Lower lobe of right lung (tissue), 2 donors: ENCODE data around the gene RNU6-8. TPM values are rescaled to one million over a fixed set of nuclear protein-coding genes. Genes with fewer than 3 reads are reported as not detected.
A peak's percentile ranks its signal among the peaks of the same experiment; 100 is the strongest.

Experiments
- ATAC-seq, 2 donors: fragments of 200-7000 bp; cut with Tn5 transposase; one replicate each; pipeline ENCODE4 v1.9.1; 2020 to 2022; ENCODE audit warnings: mild to moderate bottlenecking in 2 of 2, moderate library complexity in 2 of 2
- DNase-seq: peaks from one replicate; pipeline ENCODE4 v3.0.0-alpha.2; 2020
- H3K27ac ChIP-seq: fragments of 200-600 bp; one replicate; pipeline ENCODE4 v1.8.0; 2022
- H3K27me3 ChIP-seq: fragments of 200-600 bp; one replicate; pipeline ENCODE4 v1.8.0; 2022; ENCODE audit warnings: low read depth
- H3K36me3 ChIP-seq: fragments of 200-600 bp; one replicate; pipeline ENCODE4 v1.8.0; 2022; ENCODE audit warnings: mild to moderate bottlenecking
- H3K4me1 ChIP-seq: fragments of 200-600 bp; one replicate; pipeline ENCODE4 v1.8.0; 2022
- H3K4me3 ChIP-seq: fragments of 200-600 bp; one replicate; pipeline ENCODE4 v1.8.0; 2022; ENCODE audit warnings: mild to moderate bottlenecking
- H3K9me3 ChIP-seq: fragments of 200-600 bp; one replicate; pipeline ENCODE4 v1.8.0; 2022
- intact Hi-C: fragments of 100-400 bp; cut with DNase I; formaldehyde crosslinking; loops from one replicate; pipeline ENCODE4 v1.11.0; 2022
- long read RNA-seq: library from polyadenylated mRNA; unstranded; transcript quantifications from one replicate; pipeline ENCODE4 v2.0.0, GENCODE V29; 2021
- total RNA-seq: library from RNA; stranded (reverse); fragmentation: NEBNext Ultra II Directional; extraction: Animal tissue kit (Norgen Biotek cat#: 25700); gene quantifications from one replicate; pipeline ENCODE4 v1.2.1, GENCODE V29; 2021
- TF ChIP-seq, protein P1 (sequence below): fragments of 200-600 bp; IDR thresholded peaks from one replicate; pipeline ENCODE4 v1.8.0; 2022; ENCODE audit warnings: antibody characterized with exemption, mild to moderate bottlenecking
- donor health status: DM: no; HTN: yes; CAD: no; lungs with severe emphysema.

RNU6-8 gene
- total RNA-seq = not detected
- long read RNA-seq = 0 reads

DNA sequence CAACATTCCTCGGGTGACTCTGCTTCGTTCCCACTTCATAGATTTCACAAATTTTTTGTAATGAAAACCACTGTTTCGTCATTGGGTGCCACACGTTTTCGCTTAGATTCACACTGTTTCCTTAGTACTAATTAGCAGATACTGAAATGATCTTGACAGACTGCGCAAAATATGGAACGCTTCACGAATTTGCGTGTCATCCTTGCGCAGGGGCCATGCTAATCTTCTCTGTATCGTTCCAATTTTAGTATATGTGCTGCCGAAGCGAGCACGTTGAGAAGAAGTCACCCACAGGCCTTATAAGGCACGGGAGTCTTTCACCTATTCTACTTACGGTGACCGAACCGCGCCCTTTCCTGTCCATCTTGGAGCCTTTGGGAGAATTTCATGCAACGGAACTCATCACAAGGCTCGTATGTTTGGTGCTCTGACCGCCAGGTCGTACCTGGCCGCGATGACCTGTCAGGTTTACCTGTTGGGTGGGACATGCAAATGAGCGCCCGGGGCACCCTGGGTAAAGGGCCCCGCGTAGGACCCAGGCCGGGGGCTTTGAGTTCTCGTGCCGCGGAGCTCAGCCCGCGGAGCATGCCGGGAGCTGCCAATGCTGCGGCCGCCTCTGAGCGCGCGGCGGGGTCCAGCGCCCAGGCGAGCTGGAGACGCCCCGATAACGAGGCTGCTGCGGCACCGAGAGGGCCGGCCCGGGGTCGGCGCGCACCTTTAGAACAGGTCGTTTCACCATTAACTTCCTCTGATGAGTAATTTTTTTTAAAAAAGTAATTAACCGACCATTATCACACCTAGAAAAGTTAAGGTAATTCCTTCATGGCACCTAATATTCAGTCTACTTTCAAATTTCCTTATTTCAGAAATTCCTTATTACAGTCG, at the start of gene RNU6-8:
Gene RNU6-8, minus strand, starts transcription at position 272 of the 885 bp plus-strand sequence.
- peak; percentile 91 for DNase-seq
- intact Hi-C loops = no loop called here
- peak within 1 kb of the TSS; percentile 77 for H3K4me3 ChIP-seq

DNA sequence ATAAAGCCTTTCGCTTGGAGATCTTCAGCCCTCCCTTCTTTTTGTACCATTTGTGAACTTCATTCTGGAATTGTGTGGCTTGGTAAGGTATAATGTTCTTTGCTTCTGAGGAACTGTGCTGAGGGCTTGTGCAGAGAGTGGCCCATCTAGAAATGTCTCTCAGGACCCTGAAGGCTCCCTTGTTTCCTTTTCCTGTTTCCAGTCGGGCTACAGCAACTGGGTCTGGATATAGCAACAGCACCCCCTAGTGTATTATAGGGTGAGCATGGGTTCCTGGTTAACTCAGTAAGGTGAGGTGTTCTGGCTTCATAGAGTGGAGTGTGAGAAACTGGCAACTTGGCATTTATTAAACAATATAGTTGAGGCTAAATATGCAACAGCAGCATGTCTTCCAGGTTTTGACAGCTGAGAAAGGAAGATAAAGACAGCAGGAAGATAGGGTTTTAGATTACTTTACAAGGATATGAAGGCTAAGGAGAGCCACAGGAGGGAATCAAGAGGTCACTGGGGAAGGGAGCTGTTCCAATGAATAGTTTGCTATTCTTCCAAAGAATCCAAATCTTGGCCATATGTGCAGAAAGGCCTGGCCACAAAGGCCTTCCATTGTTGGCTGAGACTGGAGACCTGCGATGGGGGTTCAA, 49.1 kb upstream of the RNU6-8 start:
- intact Hi-C loops = loop anchor here (5.0 to 10.0 kb wide), 4 partner anchors 180 to 737 kb away; no protein-coding TSS in a partner anchor

More for the DNA sequence above, at the start of gene RNU6-8:
- H3K36me3 ChIP-seq = no peaks in the 10 kb centered on the region
- TF ChIP-seq, protein P1, sequence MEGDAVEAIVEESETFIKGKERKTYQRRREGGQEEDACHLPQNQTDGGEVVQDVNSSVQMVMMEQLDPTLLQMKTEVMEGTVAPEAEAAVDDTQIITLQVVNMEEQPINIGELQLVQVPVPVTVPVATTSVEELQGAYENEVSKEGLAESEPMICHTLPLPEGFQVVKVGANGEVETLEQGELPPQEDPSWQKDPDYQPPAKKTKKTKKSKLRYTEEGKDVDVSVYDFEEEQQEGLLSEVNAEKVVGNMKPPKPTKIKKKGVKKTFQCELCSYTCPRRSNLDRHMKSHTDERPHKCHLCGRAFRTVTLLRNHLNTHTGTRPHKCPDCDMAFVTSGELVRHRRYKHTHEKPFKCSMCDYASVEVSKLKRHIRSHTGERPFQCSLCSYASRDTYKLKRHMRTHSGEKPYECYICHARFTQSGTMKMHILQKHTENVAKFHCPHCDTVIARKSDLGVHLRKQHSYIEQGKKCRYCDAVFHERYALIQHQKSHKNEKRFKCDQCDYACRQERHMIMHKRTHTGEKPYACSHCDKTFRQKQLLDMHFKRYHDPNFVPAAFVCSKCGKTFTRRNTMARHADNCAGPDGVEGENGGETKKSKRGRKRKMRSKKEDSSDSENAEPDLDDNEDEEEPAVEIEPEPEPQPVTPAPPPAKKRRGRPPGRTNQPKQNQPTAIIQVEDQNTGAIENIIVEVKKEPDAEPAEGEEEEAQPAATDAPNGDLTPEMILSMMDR = no peak
- peaks cover 19% of the 10 kb centered on the region for H3K4me1 ChIP-seq
- H3K27me3 ChIP-seq = no peaks in the 10 kb centered on the region
- peak within 1 kb of the TSS; percentile 95 for H3K27ac ChIP-seq
- H3K9me3 ChIP-seq = no peaks in the 10 kb centered on the region
- ATAC-seq = peak; percentile 95 to 96

DNA sequence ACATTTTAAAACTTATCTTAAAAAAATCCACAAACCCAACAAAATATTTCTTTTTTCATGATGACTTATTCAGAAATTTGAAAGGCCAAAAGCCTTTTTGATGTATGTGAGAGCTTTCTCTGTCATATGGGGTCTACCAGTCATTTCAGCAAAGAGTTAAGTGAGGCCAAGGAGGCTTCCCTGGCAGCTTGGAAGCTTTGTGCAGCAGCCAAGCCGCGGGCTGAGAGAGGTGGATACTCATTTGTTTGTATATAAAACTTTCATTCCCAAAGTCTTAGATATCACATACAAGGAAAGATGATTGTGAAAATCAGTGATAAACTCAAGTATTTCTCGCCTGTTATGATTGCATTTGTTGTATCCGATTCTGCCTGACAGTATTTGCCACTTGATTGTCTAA, 48.5 kb upstream of the RNU6-8 start:
- intact Hi-C loops = loop anchor here (5.0 to 10.0 kb wide), 4 partner anchors 179 to 737 kb away; no protein-coding TSS in a partner anchor
- ATAC-seq = no peak
- H3K36me3 ChIP-seq = no peaks in the 10 kb centered on the region
- peaks cover 5% of the 10 kb centered on the region for H3K4me1 ChIP-seq
- no peak overlapping the region for H3K27ac ChIP-seq
- DNase-seq = no peak
- H3K4me3 ChIP-seq = no peak overlapping the region
- TF ChIP-seq, protein P1 = no peak
- no peaks in the 10 kb centered on the region for H3K27me3 ChIP-seq
- no peaks in the 10 kb centered on the region for H3K9me3 ChIP-seq

More for the DNA sequence above, 49.1 kb upstream of the RNU6-8 start:
- Histone ChIP-seq H3K27me3 (no peaks in the 10 kb centered on the region), H3K4me1 (peaks cover 5% of the 10 kb centered on the region), H3K9me3 (no peaks in the 10 kb centered on the region), H3K36me3 (no peaks in the 10 kb centered on the region), H3K4me3 (no peak overlapping the region), H3K27ac (no peak overlapping the region)
- TF ChIP-seq, protein P1 = peak; percentile 84
- no peak for DNase-seq
- ATAC-seq = peak; percentile 91 to 92

GRCh38 chr14:32250681-32251080, 47.6 kb upstream of the RNU6-8 start:
- no peak for ATAC-seq
- no peak for DNase-seq
- Histone ChIP-seq H3K27ac (no peak overlapping the region), H3K9me3 (no peaks in the 10 kb centered on the region), H3K4me3 (no peak overlapping the region), H3K27me3 (no peaks in the 10 kb centered on the region), H3K36me3 (no peaks in the 10 kb centered on the region), H3K4me1 (peaks cover 5% of the 10 kb centered on the region)
- TF ChIP-seq, protein P1 = no peak
- intact Hi-C loops = loop anchor here (5.0 to 10.0 kb wide), 4 partner anchors 178 to 736 kb away; no protein-coding TSS in a partner anchor

- Histone ChIP-seq H3K4me3 (no peak overlapping the region), H3K27me3 (no peaks in the 10 kb centered on the region), H3K9me3 (no peaks in the 10 kb centered on the region), H3K27ac (no peak overlapping the region), H3K36me3 (no peaks in the 10 kb centered on the region), H3K4me1 (peaks cover 5% of the 10 kb centered on the region)
- intact Hi-C loops = loop anchor here (5.0 to 10.0 kb wide), 4 partner anchors 177 to 735 kb away; no protein-coding TSS in a partner anchor
- TF ChIP-seq, protein P1 = no peak
- ATAC-seq = no peak
- DNase-seq = no peak
Observed at GRCh38 chr14:32249780-32250179, 46.7 kb upstream of the RNU6-8 start.
